ENCODE results near the gene APOA4.

DNA sequence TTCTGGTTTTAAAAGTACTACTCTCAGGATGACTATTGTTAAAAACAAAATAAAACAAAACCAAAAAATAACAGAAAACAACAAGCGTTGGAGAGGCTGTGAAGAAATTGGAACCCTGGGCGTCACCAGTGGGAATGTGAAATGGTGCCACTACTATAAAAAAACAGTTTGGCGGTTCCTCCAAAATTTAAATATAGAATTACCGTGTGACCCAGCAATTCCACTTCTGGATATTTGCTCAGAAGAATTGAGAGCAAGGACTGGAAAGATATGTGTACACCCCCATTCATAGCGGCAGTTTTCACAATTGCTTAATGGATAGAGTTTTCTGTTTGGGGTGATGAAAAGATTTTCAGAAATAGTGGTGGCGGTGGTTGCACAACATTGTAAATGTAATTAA is 8.6 kb downstream of the APOA4 start:
- TF ChIP-seq GATA2 (IDR thresholded peaks at IDR 0.05; ENCODE audit: low read depth, low read length) (no peak), GATA3 (IDR thresholded peaks at IDR 0.05; ENCODE audit: low read depth, low read length) (no peak)

Measured in SH-SY5Y (cell line).